GM12878 (cell line): ENCODE results near the gene PSMD8. TPM values are rescaled to one million over a fixed set of nuclear protein-coding genes. Genes with fewer than 3 reads are reported as not detected.

Experiments
- RBBP5 ChIP-seq: fragments of 200-600 bp; sonication (generic); conservative IDR thresholded peaks from 2 replicates; pipeline ENCODE4 v1.6.1; 2016
- SRF ChIP-seq, 2 experiments: IDR thresholded peaks; 2 replicates each; pipeline ENCODE4 v1.6.1; 2011; ENCODE audit warnings: low read depth in 2 of 2, low read length in 2 of 2, mild to moderate bottlenecking in 1 of 2, moderate library complexity in 1 of 2
- polyA plus RNA-seq, 11 experiments: library from polyadenylated mRNA; depleted of rRNA in 4 of 11; unstranded in 6 of 11; stranded (reverse) in 5 of 11; fragments of >200 nt; fragmentation: Nextera tagmentation in 4 of 11; fragmentation: Illumina TruSeq in 1 of 11; extraction: Ambion mirVana in 4 of 11; extraction: Trizol in 1 of 11; gene quantifications; 1 replicate in 1 of 11; 2 replicates in 10 of 11; pipeline versions ENCODE4 v1.2.1 to v1.2.3, GENCODE V29; 2011 to 2016; ENCODE audit warnings: inconsistent platforms in 2 of 11, missing spikeins in 2 of 11, low read depth in 1 of 11
- total RNA-seq, 4 experiments: library from RNA; depleted of rRNA in 3 of 4; stranded (reverse); fragments of >200 nt in 3 of 4; fragmentation: Illumina TruSeq in 1 of 4; extraction: Trizol in 1 of 4; gene quantifications; 2 replicates each; pipeline versions ENCODE4 v1.2.1 to v1.2.3, GENCODE V29; 2013 to 2021
- TF ChIP-seq, protein P1 (sequence below): fragments of 450-650 bp; IDR thresholded peaks from 2 replicates; pipeline ENCODE4 v1.6.1; 2017; ENCODE audit warnings: borderline replicate concordance
- TF ChIP-seq, protein P2 (sequence below): fragments of 450-650 bp; IDR thresholded peaks from 2 replicates; pipeline ENCODE4 v1.6.1; 2016; ENCODE audit warnings: mild to moderate bottlenecking, moderate library complexity, borderline replicate concordance
- TF ChIP-seq, protein P3 (sequence below): IDR thresholded peaks from 2 replicates; pipeline ENCODE4 v1.6.1; 2011; ENCODE audit warnings: low read depth, mild to moderate bottlenecking, low read length, moderate library complexity, borderline replicate concordance; ENCODE audit errors: extremely low read depth
- TF ChIP-seq, protein P4 (sequence below): IDR thresholded peaks from 2 replicates; pipeline ENCODE4 v1.6.1; 2011; ENCODE audit warnings: borderline replicate concordance, low read depth, mild to moderate bottlenecking, moderate library complexity, low read length; ENCODE audit not compliant: insufficient read depth, poor library complexity, severe bottlenecking

PSMD8 gene
- total and polyA plus RNA-seq, 10 of the 15 experiments (the other 5 are each of a cell fraction or from before 2014, with no cell fraction given): 81.2 to 409 (median 268) TPM

DNA sequence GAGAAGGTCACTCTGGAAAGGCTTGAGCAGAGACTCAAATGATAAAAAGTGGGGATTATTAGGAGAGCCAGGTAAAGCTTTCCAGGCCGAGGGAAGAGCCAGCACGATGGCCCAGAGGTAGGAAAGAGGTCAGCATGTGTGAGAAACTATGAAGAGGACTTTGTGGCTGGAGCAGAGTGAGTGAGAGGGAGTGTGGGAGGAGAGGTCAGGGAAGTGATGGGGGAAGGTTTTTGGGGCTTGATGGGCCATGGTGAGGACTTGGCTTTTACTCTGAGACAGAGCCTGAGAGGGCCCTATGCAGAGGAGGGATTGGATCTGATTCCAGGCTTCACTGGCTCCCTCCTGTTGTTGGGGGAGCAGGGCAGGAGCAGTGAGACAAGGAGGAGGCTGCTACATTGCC lies 33.4 kb upstream of the PSMD8 start (continued):
- TF ChIP-seq, protein P1, sequence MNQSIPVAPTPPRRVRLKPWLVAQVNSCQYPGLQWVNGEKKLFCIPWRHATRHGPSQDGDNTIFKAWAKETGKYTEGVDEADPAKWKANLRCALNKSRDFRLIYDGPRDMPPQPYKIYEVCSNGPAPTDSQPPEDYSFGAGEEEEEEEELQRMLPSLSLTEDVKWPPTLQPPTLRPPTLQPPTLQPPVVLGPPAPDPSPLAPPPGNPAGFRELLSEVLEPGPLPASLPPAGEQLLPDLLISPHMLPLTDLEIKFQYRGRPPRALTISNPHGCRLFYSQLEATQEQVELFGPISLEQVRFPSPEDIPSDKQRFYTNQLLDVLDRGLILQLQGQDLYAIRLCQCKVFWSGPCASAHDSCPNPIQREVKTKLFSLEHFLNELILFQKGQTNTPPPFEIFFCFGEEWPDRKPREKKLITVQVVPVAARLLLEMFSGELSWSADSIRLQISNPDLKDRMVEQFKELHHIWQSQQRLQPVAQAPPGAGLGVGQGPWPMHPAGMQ: no peak
- TF ChIP-seq RBBP5: no peak
- TF ChIP-seq, protein P2, sequence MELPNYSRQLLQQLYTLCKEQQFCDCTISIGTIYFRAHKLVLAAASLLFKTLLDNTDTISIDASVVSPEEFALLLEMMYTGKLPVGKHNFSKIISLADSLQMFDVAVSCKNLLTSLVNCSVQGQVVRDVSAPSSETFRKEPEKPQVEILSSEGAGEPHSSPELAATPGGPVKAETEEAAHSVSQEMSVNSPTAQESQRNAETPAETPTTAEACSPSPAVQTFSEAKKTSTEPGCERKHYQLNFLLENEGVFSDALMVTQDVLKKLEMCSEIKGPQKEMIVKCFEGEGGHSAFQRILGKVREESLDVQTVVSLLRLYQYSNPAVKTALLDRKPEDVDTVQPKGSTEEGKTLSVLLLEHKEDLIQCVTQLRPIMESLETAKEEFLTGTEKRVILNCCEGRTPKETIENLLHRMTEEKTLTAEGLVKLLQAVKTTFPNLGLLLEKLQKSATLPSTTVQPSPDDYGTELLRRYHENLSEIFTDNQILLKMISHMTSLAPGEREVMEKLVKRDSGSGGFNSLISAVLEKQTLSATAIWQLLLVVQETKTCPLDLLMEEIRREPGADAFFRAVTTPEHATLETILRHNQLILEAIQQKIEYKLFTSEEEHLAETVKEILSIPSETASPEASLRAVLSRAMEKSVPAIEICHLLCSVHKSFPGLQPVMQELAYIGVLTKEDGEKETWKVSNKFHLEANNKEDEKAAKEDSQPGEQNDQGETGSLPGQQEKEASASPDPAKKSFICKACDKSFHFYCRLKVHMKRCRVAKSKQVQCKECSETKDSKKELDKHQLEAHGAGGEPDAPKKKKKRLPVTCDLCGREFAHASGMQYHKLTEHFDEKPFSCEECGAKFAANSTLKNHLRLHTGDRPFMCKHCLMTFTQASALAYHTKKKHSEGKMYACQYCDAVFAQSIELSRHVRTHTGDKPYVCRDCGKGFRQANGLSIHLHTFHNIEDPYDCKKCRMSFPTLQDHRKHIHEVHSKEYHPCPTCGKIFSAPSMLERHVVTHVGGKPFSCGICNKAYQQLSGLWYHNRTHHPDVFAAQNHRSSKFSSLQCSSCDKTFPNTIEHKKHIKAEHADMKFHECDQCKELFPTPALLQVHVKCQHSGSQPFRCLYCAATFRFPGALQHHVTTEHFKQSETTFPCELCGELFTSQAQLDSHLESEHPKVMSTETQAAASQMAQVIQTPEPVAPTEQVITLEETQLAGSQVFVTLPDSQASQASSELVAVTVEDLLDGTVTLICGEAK: no peak
- TF ChIP-seq, protein P3, sequence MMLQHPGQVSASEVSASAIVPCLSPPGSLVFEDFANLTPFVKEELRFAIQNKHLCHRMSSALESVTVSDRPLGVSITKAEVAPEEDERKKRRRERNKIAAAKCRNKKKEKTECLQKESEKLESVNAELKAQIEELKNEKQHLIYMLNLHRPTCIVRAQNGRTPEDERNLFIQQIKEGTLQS: no peak
- no peak for TF ChIP-seq SRF (IDR thresholded peaks at IDR 0.05; ENCODE audit: low read depth in 2 of 2, low read length in 2 of 2)
- TF ChIP-seq, protein P4, sequence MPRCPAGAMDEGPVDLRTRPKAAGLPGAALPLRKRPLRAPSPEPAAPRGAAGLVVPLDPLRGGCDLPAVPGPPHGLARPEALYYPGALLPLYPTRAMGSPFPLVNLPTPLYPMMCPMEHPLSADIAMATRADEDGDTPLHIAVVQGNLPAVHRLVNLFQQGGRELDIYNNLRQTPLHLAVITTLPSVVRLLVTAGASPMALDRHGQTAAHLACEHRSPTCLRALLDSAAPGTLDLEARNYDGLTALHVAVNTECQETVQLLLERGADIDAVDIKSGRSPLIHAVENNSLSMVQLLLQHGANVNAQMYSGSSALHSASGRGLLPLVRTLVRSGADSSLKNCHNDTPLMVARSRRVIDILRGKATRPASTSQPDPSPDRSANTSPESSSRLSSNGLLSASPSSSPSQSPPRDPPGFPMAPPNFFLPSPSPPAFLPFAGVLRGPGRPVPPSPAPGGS: no peak
